Fibroblast of lung (primary cell): ENCODE results near the gene SULT1C4.

Experiments
- EZH2 ChIP-seq: IDR thresholded peaks from 2 replicates; pipeline ENCODE4 v1.5.1; 2012; ENCODE audit warnings: low read length, control low read depth, mild to moderate bottlenecking; ENCODE audit errors: missing control alignments
- TF ChIP-seq, protein P1 (sequence below), 2 donors: IDR thresholded peaks in 1 of 2; conservative IDR thresholded peaks in 1 of 2; 1 replicate in 1 of 2; 2 replicates in 1 of 2; pipeline ENCODE4 v1.5.1; 2011 to 2012; ENCODE audit warnings: low read length in 2 of 2, control low read depth in 1 of 2, inconsistent platforms in 1 of 2, low read depth in 1 of 2, mild to moderate bottlenecking in 1 of 2

DNA sequence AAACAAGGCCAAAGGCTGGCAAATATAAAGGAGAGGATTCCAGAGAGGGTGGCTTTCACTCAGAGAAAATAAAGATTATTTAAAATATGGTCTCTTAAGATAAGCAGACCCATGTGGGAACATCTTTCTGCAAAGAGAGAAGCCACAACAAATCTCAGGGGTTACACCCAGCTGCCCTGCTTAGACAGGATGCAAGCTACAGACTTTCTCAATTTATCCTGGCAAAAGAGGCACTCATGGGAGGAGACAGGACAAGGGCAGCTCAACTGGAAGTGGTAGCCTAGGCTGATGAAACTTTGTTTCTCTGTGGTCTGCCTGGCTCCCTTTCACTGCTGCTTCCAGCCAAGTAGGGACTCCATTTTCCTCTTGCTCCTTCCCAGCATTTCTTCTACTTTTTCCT lies 25.9 kb upstream of the SULT1C4 start:
- TF ChIP-seq, protein P1, sequence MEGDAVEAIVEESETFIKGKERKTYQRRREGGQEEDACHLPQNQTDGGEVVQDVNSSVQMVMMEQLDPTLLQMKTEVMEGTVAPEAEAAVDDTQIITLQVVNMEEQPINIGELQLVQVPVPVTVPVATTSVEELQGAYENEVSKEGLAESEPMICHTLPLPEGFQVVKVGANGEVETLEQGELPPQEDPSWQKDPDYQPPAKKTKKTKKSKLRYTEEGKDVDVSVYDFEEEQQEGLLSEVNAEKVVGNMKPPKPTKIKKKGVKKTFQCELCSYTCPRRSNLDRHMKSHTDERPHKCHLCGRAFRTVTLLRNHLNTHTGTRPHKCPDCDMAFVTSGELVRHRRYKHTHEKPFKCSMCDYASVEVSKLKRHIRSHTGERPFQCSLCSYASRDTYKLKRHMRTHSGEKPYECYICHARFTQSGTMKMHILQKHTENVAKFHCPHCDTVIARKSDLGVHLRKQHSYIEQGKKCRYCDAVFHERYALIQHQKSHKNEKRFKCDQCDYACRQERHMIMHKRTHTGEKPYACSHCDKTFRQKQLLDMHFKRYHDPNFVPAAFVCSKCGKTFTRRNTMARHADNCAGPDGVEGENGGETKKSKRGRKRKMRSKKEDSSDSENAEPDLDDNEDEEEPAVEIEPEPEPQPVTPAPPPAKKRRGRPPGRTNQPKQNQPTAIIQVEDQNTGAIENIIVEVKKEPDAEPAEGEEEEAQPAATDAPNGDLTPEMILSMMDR (conservative IDR thresholded peaks at IDR 0.05 in 1 of 2, IDR thresholded peaks at IDR 0.05 in 1 of 2; ENCODE audit: low read depth in 1 of 2, low read length in 2 of 2), result no peak
- TF ChIP-seq EZH2, result no peak
